Lung (tissue), 12 donors: Measurements from ENCODE around the gene BANF2. TPM values are rescaled to one million over a fixed set of nuclear protein-coding genes. Genes with fewer than 3 reads are reported as not detected.

ENCODE experiments used
- ATAC-seq: fragments of 200-7000 bp; cut with Tn5 transposase; one replicate; pipeline ENCODE4 v1.9.1; 2020; ENCODE audit warnings: moderate number of reproducible peaks; ENCODE audit not compliant: insufficient read depth, low FRiP score
- DNase-seq, 3 donors: peaks; one replicate each; pipeline ENCODE4 v3.0.0-alpha.2; 2013 to 2017
- H3K27ac ChIP-seq, 2 donors: one replicate each; pipeline ENCODE4 v1.5.1; 2013; ENCODE audit warnings: mild to moderate bottlenecking in 2 of 2, moderate library complexity in 2 of 2, control low read depth in 1 of 2, inconsistent platforms in 1 of 2, low read depth in 1 of 2, low read length in 1 of 2
- H3K27me3 ChIP-seq, 3 donors: one replicate each; pipeline ENCODE4 v1.5.1; 2013; ENCODE audit warnings: low read length in 2 of 3; ENCODE audit not compliant: control insufficient read depth in 3 of 3, insufficient read depth in 3 of 3
- H3K36me3 ChIP-seq, 4 donors: one replicate each; pipeline ENCODE4 v1.5.1; 2013; ENCODE audit warnings: low read length in 4 of 4, mild to moderate bottlenecking in 1 of 4, moderate library complexity in 1 of 4; ENCODE audit not compliant: control insufficient read depth in 4 of 4, insufficient read depth in 4 of 4
- H3K4me1 ChIP-seq, 5 donors: one replicate each; pipeline ENCODE4 v1.5.1; 2013; ENCODE audit warnings: low read length in 5 of 5, mild to moderate bottlenecking in 2 of 5, moderate library complexity in 1 of 5; ENCODE audit not compliant: control insufficient read depth in 5 of 5, insufficient read depth in 5 of 5
- H3K4me3 ChIP-seq: one replicate; pipeline ENCODE4 v1.5.1; 2013; ENCODE audit warnings: mild to moderate bottlenecking, control low read depth, moderate library complexity
- H3K9ac ChIP-seq, 2 donors: one replicate each; pipeline ENCODE4 v1.5.1; 2013; ENCODE audit warnings: low read length in 2 of 2, control low read depth in 1 of 2; ENCODE audit not compliant: insufficient read depth in 1 of 2
- H3K9me3 ChIP-seq, 4 donors: one replicate each; pipeline ENCODE4 v1.5.1; 2013; ENCODE audit warnings: low read length in 3 of 4, mild to moderate bottlenecking in 1 of 4, moderate library complexity in 1 of 4; ENCODE audit not compliant: control insufficient read depth in 4 of 4, insufficient read depth in 3 of 4
- CTCF ChIP-seq: IDR thresholded peaks from 2 replicates; pipeline ENCODE4 v1.5.1; 2012; ENCODE audit warnings: mild to moderate bottlenecking; ENCODE audit errors: control extremely low read depth, extremely low read depth
- WGBS, 2 donors: extraction: QIAGEN DNeasy Blood & Tissue Kit; methylation state at CpG; one replicate each; pipeline ENCODE4 v1.1.7; 2013; 5-methylcytosine and 5-hydroxymethylcytosine counted together
- polyA plus RNA-seq, 2 donors: library from polyadenylated mRNA; stranded (reverse); fragments of 200-250 nt; gene quantifications; one replicate each; pipeline ENCODE4 v1.2.1, GENCODE V29; 2013
- total RNA-seq, 2 donors: library from RNA; depleted of rRNA in 1 of 2; stranded (reverse); fragments of >200 nt in 1 of 2; gene quantifications; one replicate each; pipeline ENCODE4 v1.2.1, GENCODE V29; 2014 to 2021
- donor health status: control.
- donor health status: control.
- donor health status: Bipolar disorder and iron deficiency.
- donor health status: healthy.
- donor health status: DM: yes; HTN: yes; CAD: no.

Gene BANF2
- total and polyA plus RNA-seq, 4 donors = not detected

- Histone ChIP-seq H3K36me3 (no peaks in the 10 kb centered on the region), H3K27me3 (no peaks in the 10 kb centered on the region), H3K9me3 (no peaks in the 10 kb centered on the region), H3K4me3 (no peak overlapping the region), H3K4me1 (peaks cover 0 to 9% (median 0%) of the 10 kb centered on the region in 5 donors), H3K9ac (no peak overlapping the region), H3K27ac (peak overlapping the region; percentile 35 to 79)
- TF ChIP-seq CTCF = no peak
- DNase-seq (peak in 2 of 3 donors; percentile 35 to 61), ATAC-seq (peak; percentile 73)
- WGBS, 2 donors = 41 to 67% methylated on average over 15 of the region's 15 CpGs
Measured at GRCh38 chr20:17749978-17750721, 50.4 kb downstream of the BANF2 start.

GRCh38 chr20:17750722-17751045 lies 50.9 kb downstream of the BANF2 start:
- peaks cover 0 to 9% (median 0%) of the 10 kb centered on the region in 5 donors for H3K4me1 ChIP-seq
- no peaks in the 10 kb centered on the region for H3K9me3 ChIP-seq
- H3K36me3 ChIP-seq = no peaks in the 10 kb centered on the region
- no peaks in the 10 kb centered on the region for H3K27me3 ChIP-seq
- ATAC-seq = no peak
- TF ChIP-seq CTCF = no peak
- WGBS, 2 donors = 78 to 88% methylated on average over 2 of the region's 2 CpGs
- no peak overlapping the region for H3K9ac ChIP-seq
- H3K4me3 ChIP-seq = no peak overlapping the region
- DNase-seq = no peak
- peak overlapping the region in 1 of 2 donors; percentile 37 for H3K27ac ChIP-seq

GRCh38 chr20:17751640-17752039 lies 51.9 kb downstream of the BANF2 start:
- WGBS, 2 donors = 93% methylated on average over 8 of the region's 8 CpGs
- TF ChIP-seq CTCF = no peak
- no peak for DNase-seq

More at GRCh38 chr20:17751640-17752039, 51.9 kb downstream of the BANF2 start:
- Histone ChIP-seq H3K9me3 (no peaks in the 10 kb centered on the region), H3K36me3 (no peaks in the 10 kb centered on the region), H3K4me1 (peaks cover 0 to 9% (median 0%) of the 10 kb centered on the region in 5 donors), H3K4me3 (no peak overlapping the region), H3K9ac (no peak overlapping the region), H3K27ac (no peak overlapping the region), H3K27me3 (no peaks in the 10 kb centered on the region)
- ATAC-seq = no peak
